NAMALWA (cell line): Measurements from ENCODE around the gene NEGR1.

ENCODE experiments used
- DNase-seq: peaks from one replicate; pipeline ENCODE4 v3.0.0-alpha.2; 2015; ENCODE audit warnings: low spot score

Gene NEGR1

DNA sequence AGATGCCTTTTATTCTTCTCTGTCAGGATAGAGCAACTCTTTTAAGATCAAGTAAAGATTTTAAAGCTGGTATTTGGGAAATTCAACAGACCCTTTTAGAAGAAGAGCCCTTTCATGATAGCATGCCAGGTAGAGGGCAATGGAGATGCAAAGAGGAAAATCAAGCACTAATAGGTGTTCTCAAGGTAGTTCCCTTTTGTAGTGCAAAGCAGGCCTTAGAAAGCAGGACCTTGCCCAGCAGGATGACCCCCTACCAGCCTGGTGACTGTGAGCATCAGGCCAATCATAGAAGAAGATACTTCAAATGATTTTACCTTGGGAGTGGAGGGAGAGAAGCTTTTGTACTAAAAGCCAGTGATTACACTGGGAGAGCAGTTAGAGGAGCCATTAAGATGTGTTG lies 820.1 kb downstream of the NEGR1 start:
- DNase-seq = no peak

DNA sequence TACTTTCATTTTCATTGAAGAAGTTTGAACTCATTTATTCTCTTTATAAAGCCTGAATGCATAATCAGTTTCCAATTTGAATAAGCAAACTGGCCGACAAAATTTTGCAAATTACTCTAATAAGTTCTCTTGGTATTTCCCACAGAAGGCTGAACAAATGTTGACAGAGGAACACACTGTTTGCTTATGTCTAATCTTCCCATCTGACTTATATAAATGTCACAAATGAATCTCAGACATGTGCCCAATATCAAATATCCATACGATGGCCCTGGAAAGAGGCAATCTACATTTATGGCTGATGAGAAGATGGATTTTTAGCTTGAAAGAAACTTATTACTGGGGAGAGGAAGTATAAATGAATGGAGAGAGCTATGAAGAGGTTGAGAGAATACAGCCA lies 820.9 kb downstream of the NEGR1 start:
- no peak for DNase-seq

DNA sequence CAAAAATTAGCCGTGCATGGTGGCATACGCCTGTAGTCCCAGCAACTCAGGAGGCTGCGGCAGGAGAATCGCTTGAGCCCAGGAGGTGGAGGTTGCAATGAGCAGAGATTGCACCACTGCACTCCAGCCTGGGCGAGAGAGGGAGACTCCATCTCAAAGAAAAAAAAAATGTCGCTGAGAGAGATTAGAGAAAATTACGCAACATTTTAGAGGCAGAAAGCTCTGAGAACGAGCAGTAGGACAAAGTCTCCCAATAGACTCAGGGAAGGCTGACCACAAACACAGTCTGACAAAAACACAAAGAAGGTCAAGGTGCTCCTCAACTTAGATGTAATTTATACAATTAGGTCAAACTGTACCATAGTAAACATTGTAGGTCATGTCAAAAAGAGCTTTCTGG lies 833.9 kb downstream of the NEGR1 start:
- no peak for DNase-seq

DNA sequence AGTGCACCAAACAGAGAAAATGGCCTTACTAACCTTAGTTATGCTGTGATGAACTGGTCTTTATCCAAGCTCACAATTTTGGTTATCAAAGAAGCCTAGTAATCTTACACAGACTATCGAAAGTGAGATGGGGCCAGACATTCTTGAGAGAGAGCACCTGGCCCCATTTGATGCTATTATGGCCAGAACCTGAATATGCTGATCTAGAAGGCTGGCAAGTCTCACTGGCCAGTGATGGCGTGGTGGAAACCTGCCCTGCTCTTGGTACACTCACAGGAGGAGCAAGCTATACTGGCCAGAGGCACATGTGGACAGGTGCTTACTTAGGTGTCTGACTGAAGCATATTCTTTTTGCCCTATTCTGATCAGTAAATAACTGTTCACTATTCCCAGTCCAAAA lies 843.7 kb downstream of the NEGR1 start:
- no peak for DNase-seq

DNA sequence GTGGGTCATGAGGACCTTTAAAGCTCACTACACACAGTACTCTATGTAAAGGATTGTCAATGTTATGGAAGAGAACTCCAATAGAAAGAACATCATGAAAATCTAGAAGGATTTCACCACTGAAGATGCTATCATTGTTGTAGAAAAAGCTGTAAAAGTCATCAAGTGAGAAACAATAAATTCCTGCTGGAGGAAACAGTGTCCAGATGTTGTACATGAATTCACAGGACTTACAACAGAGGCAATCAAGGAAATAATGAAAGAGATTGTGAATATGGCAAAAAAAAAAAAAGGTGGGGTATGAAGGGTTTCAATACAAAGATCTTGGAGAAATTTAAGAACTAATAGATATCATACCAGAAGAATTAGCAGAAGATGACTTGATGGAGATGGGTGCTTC lies 846.4 kb downstream of the NEGR1 start:
- DNase-seq = no peak

DNA sequence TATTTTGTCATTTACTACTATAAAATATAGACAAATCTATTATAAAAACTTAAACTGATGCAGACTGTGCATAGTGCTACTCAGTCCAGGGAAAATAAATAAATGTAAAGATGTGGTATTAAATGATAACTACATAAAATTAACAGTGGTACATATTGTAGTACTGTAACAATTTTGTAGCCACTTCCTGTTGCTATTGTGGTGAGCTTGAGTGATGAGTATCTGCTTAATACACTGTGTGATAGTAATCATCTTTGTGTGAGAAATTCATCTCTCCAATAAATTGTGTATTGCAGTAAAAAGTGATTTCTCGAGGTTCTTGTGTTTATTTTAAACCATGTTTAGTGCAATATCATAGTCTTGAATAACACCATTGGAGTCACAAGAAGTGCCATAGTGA lies 848.1 kb downstream of the NEGR1 start:
- no peak for DNase-seq

DNA sequence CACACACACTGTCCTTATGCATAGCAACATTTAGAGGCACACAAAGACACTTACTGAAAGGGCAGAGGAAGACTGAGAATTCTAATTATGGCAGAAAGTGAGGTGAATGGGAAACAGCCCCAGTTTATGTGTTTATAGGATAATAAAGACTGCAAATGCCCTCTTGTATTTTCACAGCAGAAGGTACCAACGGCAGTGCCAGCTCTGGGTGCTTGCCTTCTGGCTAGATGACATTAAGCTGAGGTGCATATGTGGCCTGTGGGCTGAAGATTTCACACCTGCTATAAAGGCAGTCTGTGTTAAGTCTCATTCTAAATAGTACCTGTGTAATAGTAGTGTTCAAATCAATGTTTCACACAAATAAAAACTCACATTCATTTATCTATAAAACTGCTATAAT lies 854.3 kb downstream of the NEGR1 start:
- no peak for DNase-seq

DNA sequence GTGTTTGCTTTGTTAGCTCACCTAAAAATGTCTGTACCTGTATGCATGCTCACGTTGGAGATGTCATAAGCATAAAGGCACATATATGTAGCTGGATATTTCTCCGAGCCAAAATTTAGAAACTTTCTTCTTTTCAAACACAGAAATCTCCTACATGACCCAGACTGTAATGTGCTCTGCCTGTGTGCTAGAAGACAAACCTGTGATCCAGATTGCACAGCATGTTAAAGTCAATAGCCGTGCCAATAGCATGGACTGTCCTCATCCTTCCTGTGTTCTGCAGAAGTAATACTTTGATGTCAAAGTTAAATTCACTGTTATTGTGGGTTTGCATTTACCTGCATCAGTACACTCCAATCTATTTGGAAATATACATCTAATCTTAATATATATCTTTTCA lies 855.3 kb downstream of the NEGR1 start:
- DNase-seq = no peak

DNA sequence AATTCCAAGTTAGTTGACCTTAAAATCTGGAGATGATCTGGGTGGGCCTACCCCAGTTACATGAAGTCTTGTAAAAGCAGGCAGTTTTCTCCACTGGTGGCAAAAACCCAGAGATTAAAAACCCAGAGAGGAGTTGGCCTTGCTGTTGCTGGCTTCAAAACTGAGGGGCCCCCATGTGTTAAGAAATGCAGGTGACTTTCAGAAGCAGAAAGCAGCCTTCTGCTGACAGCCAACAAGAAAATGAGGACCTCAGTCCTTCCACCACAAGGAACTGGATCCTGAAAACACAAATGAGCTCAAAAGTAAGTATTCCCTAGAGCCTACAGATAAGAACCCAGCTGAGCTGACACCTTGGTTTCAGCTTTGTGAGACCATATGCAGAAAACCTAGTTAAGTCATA lies 857.8 kb downstream of the NEGR1 start:
- no peak for DNase-seq

DNA sequence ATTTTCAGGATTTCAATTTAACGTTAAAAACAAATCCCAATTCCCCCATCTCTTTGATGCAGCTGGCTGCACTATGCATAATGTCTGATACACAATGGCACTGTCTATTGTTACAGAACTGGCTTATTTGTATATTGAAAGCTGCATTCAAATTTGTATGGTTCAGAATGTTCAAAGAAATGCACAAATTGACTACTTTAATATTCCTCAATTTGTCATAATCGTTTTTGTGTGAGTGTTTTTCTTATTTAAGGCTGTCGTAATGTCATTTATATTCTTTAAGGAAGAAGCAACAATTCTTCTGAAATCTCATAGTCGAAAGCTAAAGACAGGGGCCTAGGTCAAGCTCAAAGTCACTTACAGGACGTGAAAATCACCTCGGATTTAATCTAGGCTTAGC lies 860.1 kb downstream of the NEGR1 start:
- no peak for DNase-seq

DNA sequence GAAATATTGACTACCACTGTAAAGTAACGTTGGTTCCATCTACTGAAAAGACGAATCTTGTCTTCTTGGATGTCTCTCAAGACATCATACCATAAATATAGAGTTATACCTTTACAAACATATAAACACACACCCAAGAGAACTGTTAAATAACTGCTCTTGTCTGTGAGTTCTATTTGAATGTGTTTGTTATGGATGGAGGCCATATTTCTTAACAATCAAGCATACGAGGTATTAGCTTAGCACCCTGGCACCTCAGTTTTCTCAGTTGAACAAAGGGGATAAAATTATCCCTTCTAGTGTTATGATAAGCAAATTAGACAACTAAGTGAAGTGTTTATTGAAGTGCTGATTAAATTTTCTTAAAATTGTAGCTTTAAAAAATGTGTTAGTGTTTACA lies 864.9 kb downstream of the NEGR1 start:
- no peak for DNase-seq

DNA sequence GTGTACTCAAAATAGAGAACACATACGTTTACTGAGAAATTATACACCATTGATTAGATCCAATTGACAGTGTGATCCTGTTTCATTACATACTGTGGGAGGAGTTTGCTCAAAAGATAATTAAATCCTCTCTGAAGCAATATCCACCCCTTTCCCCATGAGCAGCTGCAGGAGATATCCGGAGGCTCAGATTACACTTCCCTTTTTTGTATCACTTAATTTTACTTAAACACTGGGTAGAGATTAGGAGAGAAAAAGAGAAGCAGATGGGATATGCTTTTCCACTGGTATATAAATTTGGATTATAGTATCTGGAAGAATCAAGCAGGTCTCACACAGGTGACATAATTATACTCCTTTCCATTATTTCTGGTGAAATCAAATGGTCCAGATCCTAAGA lies 868.2 kb downstream of the NEGR1 start:
- DNase-seq = no peak

DNA sequence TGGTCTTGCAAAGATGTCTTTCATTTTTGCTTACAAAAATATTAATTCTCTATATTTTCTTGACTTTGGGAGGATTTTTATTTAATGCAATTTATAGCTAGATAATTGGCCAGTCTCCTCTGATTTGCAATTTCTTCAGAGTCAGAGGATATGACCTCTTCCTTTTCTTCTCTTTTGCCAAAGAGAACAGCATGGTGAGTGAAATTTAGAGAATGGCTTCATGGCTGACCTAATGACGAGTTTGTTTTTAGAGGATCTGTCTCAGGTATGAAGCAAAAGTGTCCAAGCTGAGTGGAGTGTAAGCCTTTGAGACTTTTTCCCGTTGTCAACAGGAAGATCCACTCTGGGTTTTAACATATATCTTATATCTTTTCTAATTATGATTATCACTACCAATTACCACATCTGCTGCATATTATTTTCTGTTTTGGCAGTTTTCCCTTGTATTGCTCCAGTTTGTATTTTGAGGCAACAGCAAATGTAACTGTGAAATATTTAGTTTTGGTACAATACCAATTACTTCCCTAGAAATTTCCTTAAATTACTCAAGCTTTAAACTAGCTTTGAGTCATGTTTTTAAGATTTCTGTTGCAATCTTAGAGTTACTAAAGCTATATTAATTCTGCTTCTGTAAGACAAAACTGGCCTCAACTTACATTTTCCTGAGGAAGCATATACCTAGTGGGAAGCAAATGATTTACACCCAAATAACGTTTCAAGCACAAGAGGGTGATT lies 868.7 kb downstream of the NEGR1 start:
- no peak for DNase-seq

DNA sequence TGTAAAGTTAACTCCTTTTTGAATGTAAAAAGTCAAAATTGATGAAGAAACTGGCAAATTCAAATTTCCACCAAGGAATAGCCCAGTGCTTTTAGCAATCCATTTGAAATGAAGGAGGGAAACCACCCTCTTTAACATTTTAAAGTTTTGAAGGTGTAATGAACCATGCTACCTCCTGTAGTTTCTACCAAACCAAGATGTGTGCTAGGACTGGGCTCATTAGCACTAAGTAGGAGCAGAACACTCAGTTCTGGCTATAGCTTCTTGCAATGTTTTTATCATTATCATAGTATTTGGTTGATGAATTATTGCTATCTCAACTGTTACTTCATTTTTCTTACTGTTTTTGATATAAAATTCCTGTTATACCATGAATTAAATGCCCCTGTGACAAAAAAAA lies 882.3 kb downstream of the NEGR1 start:
- no peak for DNase-seq

DNA sequence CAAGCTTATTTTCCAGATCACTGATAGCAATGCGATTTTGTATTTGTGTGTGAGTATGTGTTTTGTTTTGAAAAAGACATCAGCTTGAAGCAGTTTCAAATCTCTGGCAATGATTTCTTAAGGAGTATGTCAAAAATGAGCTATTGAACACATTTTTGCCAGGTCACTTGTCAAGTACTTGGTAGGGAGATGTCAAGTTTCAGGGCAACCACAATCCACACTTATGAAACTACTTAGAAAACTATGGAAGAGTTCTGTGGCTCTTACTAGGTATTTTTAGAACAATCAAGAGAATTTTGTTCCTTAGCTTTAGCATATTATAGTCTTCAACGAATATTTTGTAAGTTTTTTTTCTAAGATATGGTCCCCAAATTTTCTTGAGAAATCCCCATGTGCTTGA lies 882.7 kb downstream of the NEGR1 start:
- no peak for DNase-seq

DNA sequence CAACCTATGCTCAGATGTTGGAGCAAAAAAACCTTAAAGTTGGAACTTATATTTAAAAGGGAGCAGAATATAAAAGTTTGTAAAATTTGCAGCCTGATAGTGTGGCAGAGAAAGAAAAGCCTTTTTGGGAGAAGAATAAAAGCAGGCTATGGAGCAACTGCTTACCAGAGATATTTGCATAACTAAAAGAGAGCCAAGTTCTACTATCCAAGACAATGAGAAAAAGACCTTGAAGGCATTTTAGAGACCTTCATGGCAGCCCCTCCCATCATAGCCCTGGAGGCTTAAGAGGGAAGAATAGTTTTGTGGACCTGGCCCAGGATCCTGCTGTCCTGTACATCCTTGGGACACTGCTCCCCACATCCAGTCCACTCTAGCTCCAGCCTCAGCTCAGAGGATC lies 889.0 kb downstream of the NEGR1 start:
- no peak for DNase-seq

DNA sequence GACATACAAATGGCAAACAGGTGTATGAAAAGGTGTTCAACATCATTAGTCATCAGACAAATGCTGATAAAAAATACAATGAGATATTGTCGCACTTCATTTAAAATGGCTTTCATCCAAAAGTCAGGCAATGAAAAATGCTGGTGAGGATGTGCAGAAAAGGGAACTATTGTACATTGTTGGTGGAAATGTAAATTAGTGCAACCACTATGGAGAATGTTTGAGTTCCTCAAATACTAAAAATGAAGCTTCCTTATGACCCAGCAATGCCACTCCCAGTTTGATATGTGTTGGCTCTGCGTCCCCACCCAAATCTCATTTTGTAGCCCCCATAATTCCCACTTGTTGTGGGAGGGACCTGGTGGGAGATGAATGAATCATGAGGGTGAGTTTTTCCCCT lies 891.8 kb downstream of the NEGR1 start:
- DNase-seq = no peak

DNA sequence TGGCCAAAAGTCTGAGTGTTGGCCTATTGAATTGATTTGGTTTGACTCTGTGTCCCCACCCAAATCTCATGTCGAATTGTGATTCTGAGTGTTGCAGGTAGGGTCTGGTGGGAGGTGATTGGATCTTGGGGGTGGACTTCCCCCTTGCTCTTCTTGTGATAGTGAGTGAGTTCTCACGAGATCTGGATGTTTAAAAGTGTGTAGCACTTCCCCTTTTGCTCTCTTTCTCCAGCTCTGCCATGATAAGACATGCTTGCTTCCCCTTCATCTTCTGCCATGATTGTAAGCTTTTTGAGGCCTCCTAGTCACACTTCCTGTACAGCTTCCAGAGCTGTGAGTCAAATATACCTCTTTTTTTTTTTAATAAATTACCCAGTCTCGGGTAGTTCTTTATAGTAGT lies 904.5 kb downstream of the NEGR1 start:
- no peak for DNase-seq

DNA sequence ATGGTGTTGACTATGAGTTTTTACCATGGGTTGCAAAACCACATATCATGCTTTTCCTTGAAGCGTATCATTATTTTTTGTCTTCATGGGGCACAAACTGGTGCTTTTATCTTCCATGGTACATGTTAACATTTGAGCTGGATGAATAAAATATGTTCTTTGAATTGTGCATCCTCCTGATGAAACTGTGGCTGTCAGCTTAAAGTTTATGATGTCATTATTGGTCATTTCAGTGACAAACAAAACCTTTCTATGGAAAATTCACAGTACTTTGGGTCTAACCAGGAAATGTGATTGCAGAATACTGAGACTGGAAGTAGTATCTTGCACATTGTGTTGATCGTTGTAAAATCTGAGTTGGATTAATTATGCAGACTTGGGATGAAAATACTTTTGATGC lies 909.8 kb downstream of the NEGR1 start:
- no peak for DNase-seq

DNA sequence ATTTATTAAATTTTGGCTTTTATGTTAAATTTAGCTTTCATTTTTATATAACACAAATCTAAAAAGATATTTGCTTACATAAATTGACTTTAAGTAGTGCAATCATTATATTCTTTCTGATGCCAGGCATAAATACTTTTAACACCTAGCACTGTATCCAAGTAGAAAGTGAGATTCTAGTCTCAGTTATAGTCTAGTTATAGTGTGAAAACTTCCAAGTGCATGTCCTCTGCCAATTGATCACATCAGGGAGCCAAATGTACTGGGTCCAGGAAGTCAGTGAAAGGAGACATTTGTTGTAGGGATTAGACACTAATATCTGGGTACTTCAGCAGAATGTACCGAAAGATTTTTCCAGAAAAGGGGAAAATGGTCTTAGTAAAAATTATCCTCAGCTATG lies 910.8 kb downstream of the NEGR1 start:
- no peak for DNase-seq

DNA sequence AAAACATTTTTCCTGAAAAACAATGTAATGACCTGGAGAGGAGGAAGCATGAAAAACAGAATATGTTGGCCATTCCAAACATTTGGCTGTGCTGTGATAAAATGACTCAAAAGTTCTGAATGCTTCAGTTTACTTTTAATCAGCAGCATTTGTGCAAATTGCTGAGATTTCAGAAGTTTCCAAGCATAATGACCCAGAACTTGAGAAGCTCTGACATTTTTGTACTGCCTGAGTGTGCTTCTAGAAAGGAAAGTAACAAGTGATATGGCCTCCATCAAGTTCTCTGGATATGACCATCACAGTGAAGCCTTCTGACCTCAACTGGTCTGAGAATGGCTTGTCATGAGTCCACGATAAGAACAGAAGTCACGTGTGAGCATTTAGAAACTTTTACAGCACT lies 918.1 kb downstream of the NEGR1 start:
- no peak for DNase-seq

DNA sequence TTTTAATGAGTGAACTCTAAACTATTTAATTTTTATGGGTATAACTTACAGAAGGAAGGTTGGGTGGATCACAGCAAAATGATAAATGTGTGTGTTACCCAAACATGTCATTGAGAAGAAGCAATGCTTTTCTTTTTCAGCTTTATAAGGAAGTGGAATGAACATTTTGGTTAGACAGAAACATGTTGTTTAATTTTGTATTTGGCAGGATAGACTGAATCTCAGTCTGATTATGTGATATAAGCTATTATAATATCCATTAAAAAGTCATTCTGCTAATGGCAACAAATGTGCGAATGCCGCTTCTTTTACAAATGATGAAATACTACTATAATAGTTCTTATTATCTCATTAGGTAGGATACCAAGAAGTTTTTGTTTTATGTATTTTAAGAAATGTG lies 919.6 kb downstream of the NEGR1 start:
- DNase-seq = no peak

DNA sequence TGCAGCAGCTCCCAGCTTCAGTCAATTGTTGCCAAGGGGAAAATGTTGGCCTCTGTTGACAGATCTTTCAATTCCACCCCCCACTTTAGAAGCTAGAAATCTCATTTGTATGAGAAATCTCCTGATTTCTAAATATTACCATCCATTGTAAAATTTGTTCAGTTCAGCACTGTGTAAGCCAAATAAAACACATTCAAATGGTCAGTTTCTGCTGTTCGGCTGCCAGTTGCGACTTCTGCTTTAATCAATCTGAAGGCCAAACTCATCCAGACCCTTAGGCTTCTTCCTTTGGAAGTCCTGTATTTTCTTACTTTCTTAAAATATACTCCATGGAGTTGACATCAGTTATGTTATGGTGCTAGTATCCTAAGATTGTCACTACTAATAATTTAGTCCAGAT lies 920.3 kb downstream of the NEGR1 start:
- DNase-seq = no peak

DNA sequence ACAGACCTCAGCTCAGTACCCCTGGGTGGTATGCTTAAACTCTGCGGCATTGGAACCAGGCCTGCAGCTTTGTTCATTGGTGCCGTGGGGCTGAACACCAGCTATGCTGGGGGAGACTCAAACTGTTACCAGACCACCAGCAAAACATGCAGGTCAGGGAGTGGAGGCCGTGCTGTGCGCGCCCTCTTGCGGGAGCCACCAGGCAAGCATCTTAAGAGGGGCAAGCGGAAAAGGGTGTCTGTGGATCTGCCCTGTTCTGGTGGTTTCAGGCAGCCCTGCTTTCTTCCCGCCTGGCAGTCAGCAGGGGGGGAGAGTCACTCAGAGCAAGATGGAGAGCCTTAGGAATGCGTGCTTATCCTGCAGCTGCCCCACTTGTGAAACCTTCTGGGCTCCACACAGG lies 924.6 kb downstream of the NEGR1 start:
- no peak for DNase-seq

DNA sequence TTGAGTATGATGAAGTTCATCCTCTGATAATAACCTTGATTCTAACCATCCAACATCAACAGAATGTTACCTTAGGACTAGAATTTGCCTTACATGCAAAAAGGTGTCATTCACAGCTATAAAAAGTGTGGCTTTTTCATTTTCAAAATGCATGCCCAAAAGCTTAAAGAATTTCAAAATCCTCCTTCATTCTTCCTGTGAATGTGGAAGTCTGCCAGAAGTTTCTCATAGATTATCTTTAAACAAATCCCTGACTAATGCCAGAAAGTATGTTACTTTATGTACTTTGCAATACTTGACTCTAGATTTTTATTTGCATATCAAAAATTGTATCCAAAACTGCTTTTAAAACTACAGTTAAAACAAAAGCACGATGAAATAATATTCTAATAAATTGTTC lies 930.9 kb downstream of the NEGR1 start:
- DNase-seq = no peak
